Measurements from ENCODE around the gene RAB11FIP4.

Gene RAB11FIP4

DNA sequence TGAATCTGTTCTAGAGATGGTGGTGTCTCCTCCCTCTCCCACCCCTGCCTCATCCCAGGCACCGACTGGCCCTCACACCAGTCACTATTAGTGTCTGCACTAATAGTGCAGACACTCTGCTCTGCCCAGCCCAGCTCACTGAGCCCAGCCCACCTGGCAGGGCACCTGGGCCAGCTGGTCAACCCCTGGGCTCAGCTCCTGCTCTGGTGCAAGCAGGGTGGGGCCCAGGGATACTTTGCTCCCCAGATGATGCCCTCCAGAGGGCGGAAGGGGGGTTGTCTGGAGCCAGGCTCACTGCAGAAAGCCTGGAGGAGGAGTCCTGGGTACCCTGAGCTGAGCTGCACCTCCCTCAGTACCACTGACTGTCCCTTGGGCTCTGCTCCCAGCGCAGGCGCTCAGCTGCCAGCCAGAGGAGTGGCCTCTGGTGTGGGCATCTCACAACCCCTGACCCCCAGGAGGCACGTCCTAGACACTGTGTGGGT is 14.5 kb downstream of the RAB11FIP4 start:
- DNase-seq (ENCODE audit: low read depth in 3 of 3) = no peak

DNA sequence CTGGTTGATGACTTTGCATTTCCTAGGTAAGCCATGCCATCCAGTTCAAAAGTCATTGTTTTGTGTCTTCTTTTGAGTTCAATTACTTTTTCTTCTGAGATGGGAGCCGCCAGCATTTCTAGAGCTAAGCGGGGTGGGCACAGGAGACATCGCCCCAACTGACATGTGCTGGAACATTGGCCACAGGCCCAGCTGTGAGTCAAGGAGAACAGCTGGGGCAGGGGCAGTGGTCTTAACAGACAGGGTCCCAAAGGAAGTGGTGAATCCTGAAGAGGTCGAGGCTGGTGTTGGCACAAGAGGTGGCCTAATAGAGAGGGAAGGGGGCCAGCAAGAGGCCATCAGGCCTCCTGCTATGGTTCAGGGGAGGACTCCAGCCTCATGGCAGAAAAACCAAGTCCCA is 17.1 kb downstream of the RAB11FIP4 start:
- no peak for DNase-seq (ENCODE audit: low read depth in 3 of 3)

DNA sequence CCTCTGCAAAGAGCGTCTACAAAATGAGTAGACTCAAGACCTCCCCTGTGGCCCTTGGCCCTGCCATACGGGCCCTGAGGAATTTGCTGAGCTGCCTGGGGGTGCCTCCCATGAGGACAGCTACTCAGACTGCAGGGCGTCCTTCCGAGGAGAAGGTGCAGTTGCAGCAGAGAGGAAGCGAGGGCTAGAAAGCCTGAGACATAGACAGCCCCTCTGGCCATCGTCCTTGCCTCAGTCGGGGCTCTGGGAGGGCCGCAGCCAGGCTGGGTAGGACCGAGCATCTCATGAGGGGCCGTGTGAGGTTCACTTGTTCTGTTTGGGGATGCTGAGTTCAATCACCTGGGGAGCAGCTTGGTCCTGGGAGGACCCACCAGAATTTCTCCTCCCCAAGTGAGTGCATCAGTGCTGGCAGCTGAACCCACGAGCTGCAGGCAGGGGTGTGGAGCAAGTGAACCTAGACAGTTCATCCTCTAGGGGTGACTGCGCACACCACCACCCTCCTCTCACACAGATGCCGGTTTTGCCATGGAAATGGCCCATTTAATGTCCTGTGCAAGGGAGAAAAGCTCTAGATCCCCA is 20.3 kb downstream of the RAB11FIP4 start:
- DNase-seq (ENCODE audit: low read depth in 3 of 3) = no peak

DNA sequence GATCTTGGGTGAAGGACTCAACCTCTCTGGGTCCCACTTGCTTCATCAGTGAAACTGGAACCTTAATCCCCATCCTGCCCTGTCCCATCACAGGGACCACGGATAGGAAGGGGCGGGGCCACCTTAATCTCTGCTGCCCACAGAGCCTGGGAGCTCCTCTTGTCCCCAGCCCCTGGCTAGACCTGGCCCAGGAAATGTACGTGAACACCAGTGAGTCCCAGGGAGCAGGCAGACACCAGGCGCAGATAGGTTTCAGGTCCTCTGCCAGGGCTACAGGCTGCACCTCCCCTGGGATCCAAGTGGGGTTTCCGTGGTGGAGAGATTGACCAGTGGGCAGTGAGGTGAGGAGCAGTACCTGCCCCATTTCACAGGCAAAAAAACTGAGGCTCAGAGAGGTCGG is 21.0 kb downstream of the RAB11FIP4 start:
- DNase-seq (ENCODE audit: low read depth in 3 of 3) = no peak

DNA sequence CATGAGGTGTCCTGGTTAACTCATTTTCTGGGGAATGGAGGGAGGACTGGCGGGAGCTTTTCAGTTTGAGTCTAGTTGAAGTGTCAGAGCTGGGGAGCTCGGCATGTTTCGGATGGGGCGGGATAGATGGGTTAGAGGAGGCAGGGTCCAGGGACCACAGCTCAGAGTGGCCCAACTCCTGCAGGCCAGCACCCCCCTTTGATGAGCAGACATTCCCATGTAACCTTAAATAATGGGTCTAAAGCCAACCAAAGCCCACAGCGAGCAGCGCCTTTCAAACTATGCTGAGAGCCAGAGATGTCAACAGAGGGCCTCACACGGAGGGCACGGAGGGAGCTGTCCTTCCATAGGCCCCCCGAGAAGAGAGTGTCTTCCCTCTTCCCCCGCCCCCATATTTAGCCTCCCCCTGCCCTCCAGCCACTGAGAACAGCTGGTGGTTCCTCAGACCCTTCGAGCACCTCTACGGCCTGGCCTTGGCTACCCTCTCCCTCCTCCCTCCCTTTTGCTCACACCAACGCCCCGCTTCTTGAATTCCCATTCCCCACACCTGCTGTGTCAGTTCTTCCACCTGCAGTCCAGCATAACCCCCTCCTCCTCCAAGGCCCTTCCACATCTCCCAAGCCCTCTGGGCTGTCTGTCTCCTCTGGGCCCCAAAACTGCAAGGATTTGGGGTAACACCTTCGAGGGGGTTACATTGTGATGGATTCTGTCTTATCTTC is 21.8 kb downstream of the RAB11FIP4 start:
- DNase-seq (ENCODE audit: low read depth in 3 of 3) = no peak

DNA sequence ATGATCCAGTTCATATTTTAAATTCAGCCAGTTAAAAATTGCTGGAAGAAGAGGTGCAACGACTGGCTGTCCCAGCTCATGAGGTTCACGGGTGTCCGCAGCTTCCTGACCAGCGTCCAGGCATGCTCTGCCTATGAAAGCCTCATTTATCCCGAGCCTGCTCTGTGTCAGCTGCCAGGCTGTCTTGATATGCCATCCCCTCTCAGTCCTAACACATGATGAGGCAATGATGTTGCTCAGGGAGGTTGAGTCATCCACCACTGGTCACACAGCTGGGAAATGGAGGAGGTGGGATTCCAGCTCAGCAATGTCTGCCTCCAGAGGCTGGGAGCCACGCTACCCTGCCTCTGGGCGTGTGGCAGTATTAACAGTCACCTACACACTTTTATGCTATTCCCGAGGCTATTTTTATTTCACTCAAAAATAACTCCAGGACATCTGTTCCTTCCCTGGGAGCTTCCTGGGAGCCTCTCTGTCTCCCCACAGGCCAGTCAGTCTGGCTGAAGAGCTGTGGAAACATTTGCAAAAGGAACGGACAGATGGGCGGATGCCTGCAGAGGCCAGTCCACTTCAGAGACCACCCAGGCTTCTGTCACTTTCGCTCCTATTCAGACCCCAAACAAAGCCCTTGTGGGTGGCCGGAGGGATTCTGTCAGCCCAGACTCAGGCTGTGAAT is 22.5 kb downstream of the RAB11FIP4 start:
- DNase-seq (ENCODE audit: low read depth in 3 of 3) = no peak

DNA sequence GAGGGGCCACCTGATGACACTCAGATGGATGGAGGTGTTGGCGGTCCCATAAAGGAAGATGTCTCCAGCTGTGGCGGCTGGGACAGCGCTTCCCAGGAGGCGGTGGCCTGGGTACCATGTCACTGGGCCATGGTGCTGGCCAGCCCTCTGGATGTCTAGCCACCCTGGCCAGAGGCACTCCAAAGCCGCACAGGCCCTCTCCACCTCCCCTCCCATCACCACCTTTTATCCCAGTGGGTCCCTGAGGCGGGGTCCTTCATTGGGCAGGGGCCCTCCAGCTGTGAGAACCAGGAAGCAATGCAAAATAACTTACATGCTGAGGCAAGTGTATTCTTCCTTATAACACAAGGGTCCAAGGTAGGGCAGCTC is 23.1 kb downstream of the RAB11FIP4 start:
- no peak for DNase-seq (ENCODE audit: low read depth in 3 of 3)

DNA sequence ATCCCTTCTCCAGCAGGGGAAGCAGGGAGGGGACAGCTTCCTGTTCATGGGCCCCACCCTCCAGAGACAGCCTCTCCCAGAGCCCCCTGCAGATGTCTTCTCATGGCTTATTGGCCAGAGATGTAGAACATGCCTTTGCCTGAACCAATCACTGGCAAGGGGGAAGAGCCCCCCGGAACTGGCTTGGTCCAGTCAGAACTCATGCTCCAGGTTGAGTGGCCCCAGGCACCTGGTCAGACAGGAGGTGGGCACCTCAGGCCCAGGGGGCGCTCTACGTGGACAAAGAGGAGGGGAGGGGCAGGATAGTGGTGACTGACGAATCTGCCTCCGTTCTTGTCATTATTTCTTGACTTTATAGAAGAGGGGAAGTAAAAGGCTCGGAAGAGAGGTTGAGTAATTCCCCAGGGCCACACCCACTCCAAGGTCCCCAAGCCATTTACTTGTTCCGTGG is 23.6 kb downstream of the RAB11FIP4 start:
- no peak for DNase-seq (ENCODE audit: low read depth in 3 of 3)

DNA sequence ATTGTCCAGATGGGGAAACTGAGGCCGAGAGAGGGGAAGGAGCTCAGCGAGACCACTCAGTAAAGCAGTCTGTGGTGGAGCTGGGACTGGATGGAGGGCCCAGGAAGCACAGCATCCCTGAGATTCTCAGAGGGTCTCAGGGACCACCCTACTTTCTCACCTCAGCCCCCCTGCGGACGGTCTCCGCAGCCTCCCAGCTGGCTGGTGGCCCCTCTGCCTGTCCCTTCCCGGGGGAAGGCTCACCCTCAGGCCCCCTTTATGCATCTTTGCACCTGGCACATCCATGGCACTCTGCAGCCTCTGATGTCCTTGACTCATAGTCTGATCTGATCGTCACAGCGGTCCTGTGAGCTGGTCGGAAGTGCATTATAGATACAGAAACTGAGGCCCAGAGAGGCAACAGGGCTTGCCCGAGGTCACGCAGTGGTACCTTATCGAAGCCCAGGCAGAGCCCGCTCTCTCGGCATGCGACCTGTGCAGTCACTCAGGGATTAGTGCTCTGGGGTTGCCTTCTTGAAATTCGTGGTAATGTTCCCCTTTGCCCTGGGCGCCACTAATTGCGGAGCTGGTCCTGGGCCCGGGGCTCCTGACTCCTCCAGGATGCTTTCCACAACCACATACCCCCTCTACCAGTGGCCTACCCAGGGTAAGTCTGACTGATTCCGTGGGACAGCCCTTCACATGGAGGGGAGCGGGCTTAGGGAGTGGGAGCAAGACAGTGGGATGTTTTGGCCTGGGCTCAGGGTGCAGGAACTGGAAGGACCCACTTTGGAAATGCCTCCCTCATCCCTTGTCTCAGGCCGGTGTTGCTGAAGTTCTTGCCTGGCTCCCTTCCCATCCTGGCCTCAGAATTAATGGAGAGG is 24.4 kb downstream of the RAB11FIP4 start:
- DNase-seq (ENCODE audit: low read depth in 3 of 3) = no peak

DNA sequence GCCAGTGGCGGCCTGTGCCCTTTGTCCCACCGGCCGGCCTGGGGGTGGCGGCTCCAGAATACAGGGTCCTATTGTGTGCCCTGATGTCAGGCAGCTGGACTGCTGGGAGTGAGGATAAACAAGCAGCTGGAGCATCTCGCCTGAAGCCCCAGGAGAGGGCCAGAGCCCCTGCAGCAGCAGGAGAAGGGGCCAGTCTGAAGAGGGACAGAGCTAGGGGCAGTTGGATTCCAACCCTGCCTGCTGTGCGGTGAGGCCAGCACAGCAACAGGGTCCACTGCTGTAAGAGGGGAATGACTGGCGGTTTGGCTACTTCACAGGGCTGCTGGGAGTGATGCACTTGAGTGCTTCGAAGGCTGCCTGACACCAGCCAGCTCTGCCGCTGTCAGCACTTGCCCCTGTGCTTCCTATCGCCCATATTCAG is 25.0 kb downstream of the RAB11FIP4 start:
- DNase-seq (ENCODE audit: low read depth in 3 of 3) = no peak

DNA sequence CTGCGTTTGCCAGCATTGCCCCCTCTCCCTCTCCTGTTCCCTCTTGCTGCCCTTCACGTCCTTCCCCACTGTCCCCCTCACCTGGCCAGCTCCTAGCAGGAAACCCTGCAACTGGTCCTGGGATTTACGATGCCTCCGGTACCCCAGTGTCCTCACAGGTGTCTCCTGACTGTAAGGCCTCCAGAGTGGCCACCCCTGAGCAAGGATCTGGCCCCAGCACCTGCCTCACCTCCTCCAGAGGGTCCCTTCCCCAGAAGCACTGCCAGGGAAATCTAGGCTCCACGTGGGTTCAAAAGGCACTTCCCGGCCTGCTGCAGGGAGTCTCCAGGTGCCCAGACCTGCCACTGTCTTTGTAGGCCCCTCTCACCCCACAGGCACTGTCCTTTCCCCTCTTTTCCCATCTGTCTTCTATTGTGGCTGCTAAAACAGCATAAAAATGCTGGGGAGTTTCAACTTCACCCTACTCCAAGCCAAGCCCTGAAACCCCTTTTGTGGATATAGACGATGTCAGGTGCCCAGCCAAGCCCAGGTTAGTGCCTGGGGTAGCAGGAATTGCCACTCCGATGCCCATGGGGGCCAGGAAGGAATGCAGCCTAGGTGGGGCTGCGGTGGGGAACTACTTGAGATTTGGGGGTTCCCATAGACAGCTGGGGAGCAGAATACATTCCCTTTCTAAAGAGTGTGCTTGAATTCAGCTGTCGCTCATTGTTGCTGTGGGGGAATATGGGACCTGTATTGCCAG is 25.7 kb downstream of the RAB11FIP4 start:
- no peak for DNase-seq (ENCODE audit: low read depth in 3 of 3)

DNA sequence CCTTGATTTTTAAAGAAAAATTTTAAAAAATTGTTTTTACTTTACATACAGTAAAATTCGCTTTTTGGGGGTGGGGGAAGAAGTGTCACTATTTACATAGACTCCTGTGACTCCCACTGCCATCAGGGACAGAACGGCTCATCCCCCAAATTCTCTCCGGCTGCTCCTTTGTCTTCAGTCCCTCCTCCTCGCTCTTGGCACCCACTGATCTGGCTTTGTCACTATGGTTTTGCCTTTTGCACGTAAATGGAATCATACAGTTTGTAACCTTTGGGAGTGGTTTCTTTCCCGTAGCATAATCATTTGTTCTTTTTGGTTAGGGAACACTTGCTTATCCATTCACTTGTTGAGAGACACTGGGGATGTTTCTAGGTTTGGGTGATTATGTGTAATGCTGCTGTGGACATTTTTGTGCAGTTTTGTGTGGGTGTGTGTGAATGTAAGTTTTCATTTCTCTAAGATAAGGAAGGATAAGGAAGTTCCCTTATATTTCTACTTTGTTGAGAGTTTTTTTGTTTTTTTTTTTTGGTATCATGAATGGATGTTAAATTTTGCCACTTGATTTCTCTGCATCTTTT is 27.4 kb downstream of the RAB11FIP4 start:
- no peak for DNase-seq (ENCODE audit: low read depth in 3 of 3)

DNA sequence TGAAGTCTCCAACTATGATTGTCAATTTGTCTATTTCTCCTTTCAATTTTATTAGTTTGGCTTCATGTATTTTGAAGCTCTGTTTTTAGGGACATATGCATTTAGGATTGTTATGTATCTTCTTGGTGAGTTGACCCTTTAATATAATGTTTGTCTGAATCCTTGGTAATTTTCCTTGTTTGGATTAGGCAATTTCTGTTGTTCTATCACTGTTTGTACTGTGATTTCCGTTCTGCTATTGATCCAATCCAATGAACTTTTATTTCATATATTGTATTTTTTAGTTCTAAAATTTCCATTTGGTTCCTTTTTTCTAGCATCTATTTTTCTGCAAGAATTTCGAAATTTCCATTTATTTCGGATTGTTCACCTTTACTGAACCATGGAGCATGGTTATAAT is 31.0 kb downstream of the RAB11FIP4 start:
- DNase-seq (ENCODE audit: low read depth in 3 of 3) = no peak

DNA sequence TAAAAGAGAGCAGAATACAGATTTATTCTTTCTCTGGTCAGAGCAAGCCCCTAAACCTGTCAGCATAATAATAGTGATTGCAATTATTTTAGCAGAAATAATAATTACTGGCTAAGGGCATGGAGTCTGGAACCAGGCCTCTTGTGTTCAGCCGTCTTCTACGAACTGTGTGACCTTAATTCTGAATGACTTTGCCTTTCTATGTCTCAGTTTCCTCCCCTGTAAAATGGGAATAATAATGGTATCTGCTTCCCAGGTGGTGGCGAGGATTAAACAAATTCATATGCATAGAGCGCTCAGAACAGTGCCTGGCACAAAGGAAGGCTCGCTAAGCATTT is 33.4 kb downstream of the RAB11FIP4 start:
- no peak for DNase-seq (ENCODE audit: low read depth in 3 of 3)

DNA sequence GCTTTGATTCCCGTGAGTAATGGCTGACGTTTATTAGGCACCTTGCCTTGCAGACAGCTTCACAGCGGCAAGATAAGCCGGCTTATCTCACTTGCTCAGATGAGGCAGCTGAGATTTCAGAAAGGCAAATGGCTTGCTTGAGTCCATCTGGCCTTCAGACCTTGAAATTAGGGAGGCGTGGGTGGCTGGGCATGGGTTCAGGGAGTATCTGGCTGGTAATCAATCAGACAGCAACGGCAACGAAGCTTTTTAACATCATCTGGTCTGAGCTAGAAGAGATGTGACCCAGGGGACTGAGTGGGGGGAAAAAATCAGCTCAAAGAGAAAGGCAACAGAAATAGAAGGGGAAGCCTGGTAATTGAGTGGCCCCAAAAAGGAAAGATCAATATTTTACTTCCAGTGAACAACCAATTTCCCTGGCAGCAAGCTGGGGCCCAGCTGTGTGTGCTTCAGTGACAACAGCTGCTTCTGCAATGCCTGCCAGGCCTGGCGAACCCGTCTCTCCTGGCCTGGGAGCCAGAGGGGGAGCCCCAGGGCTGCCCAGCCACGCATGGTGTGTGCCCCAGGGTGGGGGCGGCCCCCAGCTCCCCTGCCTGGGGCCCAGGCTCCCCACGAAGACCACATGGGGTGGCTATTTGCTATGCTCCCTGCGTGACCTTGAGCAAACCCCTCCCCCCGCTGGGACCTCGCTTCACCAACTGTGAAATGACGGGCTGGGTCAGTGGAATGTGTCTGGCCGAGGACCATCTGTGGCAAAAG is 34.0 kb downstream of the RAB11FIP4 start:
- DNase-seq (ENCODE audit: low read depth in 3 of 3) = no peak

DNA sequence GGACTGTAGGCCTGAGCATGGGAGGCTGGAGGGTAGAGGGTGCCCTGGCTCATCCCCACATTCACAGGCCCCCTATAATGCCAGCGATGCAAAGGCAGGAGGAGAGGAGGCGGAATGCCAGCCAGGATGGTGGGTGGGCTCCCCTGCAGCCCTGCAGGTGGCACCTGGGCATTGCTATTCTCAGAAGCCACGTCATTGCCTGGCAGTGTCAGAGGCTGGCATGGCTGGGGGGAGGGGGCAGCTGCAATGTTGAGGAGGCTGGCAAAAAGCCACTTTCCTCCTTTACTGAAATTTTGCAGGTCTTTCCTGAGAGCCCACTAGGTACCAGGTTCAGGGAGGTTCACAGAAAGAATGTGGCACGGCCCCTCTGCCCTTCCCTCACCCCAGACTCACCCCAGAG is 36.2 kb downstream of the RAB11FIP4 start:
- DNase-seq (ENCODE audit: low read depth in 3 of 3) = no peak

DNA sequence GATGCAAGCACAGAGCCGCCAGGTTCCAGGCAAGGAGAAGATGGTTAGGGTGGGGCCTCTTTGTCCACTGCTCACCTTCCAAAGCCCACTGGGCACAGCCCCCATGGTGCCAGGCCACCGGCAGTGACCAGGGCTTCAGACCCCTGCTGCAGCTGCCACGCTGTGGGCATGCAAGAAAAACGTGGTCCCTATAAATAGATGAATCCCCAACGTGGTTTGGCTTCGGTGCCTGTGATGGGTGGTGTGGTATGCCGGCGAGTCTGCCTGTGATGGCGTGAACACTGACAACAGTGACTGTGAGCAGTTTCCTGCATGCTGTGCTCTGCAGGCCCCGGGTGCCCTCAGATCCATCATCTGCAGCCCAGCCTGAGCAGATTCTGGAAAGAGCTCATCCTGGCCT is 36.6 kb downstream of the RAB11FIP4 start:
- no peak for DNase-seq (ENCODE audit: low read depth in 3 of 3)

DNA sequence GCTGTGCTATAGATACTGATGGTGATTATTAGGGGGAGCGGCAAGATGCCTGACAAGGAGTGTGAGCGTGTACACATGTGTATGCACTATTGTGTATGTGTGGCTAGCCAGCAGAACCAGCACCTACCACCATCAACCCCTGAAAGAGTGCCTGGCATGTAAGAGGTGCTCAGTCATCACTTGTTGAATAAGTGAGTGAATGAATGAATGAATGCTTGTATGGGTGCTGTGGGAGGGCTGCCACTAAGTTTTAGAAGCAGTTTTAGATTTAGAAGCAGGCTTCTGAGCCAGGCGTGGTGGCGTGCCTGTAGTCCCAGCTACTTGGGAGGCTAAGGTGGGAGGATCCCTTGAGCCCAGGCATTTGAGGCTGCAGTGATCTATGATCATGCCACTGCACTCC is 37.0 kb downstream of the RAB11FIP4 start:
- DNase-seq (ENCODE audit: low read depth in 3 of 3) = no peak

DNA sequence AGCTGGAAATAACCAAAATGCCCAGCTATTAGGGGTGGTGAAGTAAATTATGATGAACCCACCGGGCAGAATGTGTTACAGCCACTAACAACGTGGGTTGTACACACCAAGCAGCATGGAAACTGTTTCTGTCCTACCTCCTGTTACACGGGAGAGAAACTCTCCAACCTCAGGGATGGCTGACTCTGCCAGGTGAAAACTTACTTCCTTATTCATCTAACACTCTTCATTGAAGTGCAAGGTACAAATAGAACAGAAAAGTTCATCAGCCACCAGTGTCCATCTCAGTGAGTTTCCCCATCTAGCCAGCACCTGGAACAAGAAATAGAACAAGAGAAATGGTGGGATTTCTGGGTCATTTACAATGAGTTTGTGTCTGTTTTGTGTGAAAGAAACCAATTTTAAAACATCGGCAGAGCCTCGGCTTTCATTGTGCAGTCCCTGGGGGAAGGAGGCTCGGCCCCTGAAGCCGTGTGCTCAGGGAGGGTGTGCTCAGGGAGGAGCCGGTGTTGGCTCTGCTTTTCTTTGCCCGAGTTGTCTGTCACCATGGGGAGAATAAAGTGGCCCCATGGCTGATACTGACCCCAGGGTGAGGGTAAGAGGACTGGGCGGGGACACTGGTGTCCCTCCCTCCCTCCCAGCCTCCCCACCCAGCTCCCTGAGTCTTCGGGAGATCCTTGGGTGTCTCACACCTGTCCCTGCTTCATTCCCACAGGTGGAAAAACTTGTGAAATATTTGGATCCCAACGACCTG is 39.8 kb downstream of the RAB11FIP4 start:
- no peak for DNase-seq (ENCODE audit: low read depth in 3 of 3)

Measured in stimulated activated CD4-positive, alpha-beta T cell treated with anti-CD3 and anti-CD28 coated beads, TNF-alpha, amount 100 ng/mL, for 48 hours (primary cell).